DOHH2 (cell line): ENCODE data around the gene ELANE.

ENCODE experiments used
- H3F3A ChIP-seq: fragments of 200-600 bp; sonication (generic), shearing (Covaris generic); 2 replicates; pipeline ENCODE4 v1.6.0; 2016; ENCODE audit warnings: antibody characterized with exemption, mild to moderate bottlenecking; ENCODE audit not compliant: control insufficient read depth, insufficient read depth
- H3K27ac ChIP-seq: fragments of 200-600 bp; sonication (generic); 2 replicates; pipeline ENCODE4 v1.5.1; 2014; ENCODE audit warnings: low read depth, mild to moderate bottlenecking, low read length, moderate library complexity
- H3K27me3 ChIP-seq: fragments of 200-600 bp; sonication (generic); 2 replicates; pipeline ENCODE4 v1.6.1; 2014; ENCODE audit warnings: mild to moderate bottlenecking, low read length, mixed read lengths; ENCODE audit not compliant: control insufficient read depth
- H3K36me3 ChIP-seq: fragments of 200-600 bp; sonication (generic); 2 replicates; pipeline ENCODE4 v1.6.1; 2014; ENCODE audit warnings: mild to moderate bottlenecking, low read length, moderate library complexity, mixed read lengths; ENCODE audit not compliant: control insufficient read depth
- H3K4me1 ChIP-seq: fragments of 200-600 bp; sonication (generic); 2 replicates; pipeline ENCODE4 v1.6.1; 2014; ENCODE audit warnings: mild to moderate bottlenecking, low read length, mixed read lengths; ENCODE audit not compliant: control insufficient read depth
- H3K4me2 ChIP-seq: fragments of 200-600 bp; sonication (generic); 2 replicates; pipeline ENCODE4 v1.6.0; 2014; ENCODE audit warnings: mild to moderate bottlenecking, low read length, moderate library complexity
- H3K4me3 ChIP-seq: fragments of 200-600 bp; sonication (generic); 2 replicates; pipeline ENCODE4 v1.5.1; 2014; ENCODE audit warnings: mild to moderate bottlenecking, low read length, mixed read lengths
- H3K79me2 ChIP-seq: fragments of 200-600 bp; sonication (generic); 2 replicates; pipeline ENCODE4 v1.6.1; 2014; ENCODE audit warnings: mild to moderate bottlenecking, low read length, mixed read lengths; ENCODE audit not compliant: control insufficient read depth
- H3K9me2 ChIP-seq: fragments of 200-600 bp; sonication (generic); replicated peaks from 2 replicates; pipeline ENCODE4 v1.6.1; 2014; ENCODE audit warnings: mild to moderate bottlenecking, low read length, mixed read lengths; ENCODE audit not compliant: control insufficient read depth
- H3K9me3 ChIP-seq: fragments of 200-600 bp; sonication (generic); 2 replicates; pipeline ENCODE4 v1.6.1; 2014; ENCODE audit warnings: antibody characterized with exemption, low read length, mixed read lengths; ENCODE audit not compliant: control insufficient read depth, insufficient read depth
- H4K20me1 ChIP-seq: fragments of 200-600 bp; sonication (generic); 2 replicates; pipeline ENCODE4 v1.6.0; 2014; ENCODE audit warnings: low read depth, mild to moderate bottlenecking, antibody characterized with exemption, low read length, moderate library complexity; ENCODE audit not compliant: control insufficient read depth, insufficient read depth
- EZH2phosphoT487 ChIP-seq: fragments of 200-600 bp; sonication (generic); IDR thresholded peaks from 2 replicates; pipeline ENCODE4 v1.6.1; 2017; ENCODE audit warnings: borderline replicate concordance, mild to moderate bottlenecking, antibody characterized with exemption, low read length, moderate library complexity, mixed read lengths
- TF ChIP-seq, protein P1 (sequence below): fragments of 200-600 bp; sonication (generic); IDR thresholded peaks from one replicate; pipeline ENCODE4 v1.5.1; 2014; ENCODE audit warnings: antibody characterized with exemption, mild to moderate bottlenecking, low read depth, low read length; ENCODE audit not compliant: poor library complexity, severe bottlenecking

Gene ELANE

DNA sequence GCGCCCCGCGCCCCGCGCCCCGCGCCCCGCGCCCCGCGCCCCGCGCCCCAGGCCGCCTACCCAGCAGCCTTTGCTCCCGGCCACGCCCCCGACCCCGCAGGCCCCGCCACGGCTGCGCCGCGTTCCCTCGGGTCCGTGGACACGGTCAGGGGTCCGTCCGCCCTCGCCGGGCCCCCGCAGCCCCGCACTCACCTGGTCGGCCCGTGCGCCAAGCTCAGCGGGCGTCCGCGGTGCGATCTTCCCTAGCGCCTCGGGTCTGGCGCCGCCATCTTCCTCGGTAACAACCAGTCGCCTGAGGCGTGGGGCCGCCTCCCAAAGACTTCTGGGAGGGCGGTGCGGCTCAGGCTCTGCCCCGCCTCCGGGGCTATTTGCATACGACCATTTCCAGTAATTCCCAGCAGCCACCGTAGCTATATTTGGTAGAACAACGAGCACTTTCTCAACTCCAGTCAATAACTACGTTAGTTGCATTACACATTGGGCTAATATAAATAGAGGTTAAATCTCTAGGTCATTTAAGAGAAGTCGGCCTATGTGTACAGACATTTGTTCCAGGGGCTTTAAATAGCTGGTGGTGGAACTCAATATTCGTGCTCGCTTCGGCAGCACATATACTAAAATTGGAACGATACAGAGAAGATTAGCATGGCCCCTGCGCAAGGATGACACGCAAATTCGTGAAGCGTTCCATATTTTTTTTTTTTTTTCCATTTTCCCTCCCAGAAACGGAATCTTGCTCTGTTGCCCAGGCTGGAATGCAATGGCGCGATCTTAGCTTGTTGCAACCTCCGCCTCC, 41.0 kb downstream of the ELANE start, which contains the start of the genes MED16 and RNU6-9:
MED16 (minus strand) TSS at position 294 of the 796 bp plus-strand sequence. CDS start 2,056 bp downstream, outside the sequence.
RNU6-9 (plus strand) TSS at position 591 of the 796 bp plus-strand sequence.
- Histone ChIP-seq H3F3A (no peaks in the 10 kb centered on the region), H3K27ac (peak within 1 kb of the TSS; percentile 58), H3K79me2 (peaks cover 12% of the 10 kb centered on the region), H4K20me1 (no peaks in the 10 kb centered on the region), H3K4me2 (peak within 1 kb of the TSS; percentile 79), H3K36me3 (peaks cover 11% of the 10 kb centered on the region), H3K9me2 (no peaks in the 10 kb centered on the region), H3K4me1 (peaks cover 23% of the 10 kb centered on the region), H3K9me3 (no peaks in the 10 kb centered on the region), H3K27me3 (no peaks in the 10 kb centered on the region), H3K4me3 (peak within 1 kb of the TSS; percentile 90)
- no peak for TF ChIP-seq EZH2phosphoT487
- TF ChIP-seq, protein P1, sequence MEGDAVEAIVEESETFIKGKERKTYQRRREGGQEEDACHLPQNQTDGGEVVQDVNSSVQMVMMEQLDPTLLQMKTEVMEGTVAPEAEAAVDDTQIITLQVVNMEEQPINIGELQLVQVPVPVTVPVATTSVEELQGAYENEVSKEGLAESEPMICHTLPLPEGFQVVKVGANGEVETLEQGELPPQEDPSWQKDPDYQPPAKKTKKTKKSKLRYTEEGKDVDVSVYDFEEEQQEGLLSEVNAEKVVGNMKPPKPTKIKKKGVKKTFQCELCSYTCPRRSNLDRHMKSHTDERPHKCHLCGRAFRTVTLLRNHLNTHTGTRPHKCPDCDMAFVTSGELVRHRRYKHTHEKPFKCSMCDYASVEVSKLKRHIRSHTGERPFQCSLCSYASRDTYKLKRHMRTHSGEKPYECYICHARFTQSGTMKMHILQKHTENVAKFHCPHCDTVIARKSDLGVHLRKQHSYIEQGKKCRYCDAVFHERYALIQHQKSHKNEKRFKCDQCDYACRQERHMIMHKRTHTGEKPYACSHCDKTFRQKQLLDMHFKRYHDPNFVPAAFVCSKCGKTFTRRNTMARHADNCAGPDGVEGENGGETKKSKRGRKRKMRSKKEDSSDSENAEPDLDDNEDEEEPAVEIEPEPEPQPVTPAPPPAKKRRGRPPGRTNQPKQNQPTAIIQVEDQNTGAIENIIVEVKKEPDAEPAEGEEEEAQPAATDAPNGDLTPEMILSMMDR: no peak

DNA sequence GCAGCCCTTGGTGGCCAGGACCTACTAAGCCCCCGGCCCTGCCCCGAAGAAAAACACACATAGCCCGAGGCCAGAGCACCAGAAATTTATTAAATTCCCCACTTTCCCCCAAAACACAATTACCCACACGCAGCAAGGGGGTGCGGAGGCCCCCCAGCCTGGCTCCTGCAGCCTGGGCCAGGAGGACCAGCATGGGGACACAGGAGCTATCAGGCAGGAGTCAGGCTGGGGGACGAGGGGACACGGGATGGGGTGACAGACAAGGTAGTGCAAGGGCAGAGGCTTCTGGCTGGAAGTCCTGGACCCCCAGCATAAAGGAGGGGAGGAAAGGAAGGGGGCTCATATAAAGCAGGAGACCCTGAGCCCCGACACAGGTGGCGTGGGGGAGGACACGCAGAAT, 44.3 kb downstream of the ELANE start:
- Histone ChIP-seq H4K20me1 (peaks cover 8% of the 10 kb centered on the region; the same call in 1 of the 2 replicates), H3K27me3 (no peaks in the 10 kb centered on the region)
- no peak for TF ChIP-seq EZH2phosphoT487
- TF ChIP-seq, protein P1: no peak

DNA sequence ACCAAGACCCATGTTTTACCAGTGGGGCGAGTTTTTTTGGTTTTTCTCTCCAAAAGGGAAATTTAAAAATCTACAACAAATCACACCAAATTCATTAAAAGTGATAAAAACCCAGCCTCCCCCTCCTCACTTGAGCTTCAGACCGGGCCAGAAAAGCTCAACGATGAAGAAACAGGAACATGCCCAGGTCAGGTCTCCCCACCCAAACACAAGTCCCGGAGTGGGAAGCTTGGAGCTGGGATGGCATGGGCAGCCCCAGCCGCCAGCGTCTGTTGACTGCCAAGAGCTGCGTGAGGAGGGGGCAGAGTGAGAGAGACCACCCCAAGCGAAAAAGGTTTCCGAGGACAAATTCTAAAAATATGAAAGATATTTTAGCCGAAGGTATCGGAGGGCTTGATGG, 44.9 kb downstream of the ELANE start:
- peaks cover 36% of the 10 kb centered on the region for H3K4me1 ChIP-seq
- H3K4me2 ChIP-seq: no peak overlapping the region
- no peak overlapping the region for H3K27ac ChIP-seq
- H3K9me2 ChIP-seq: no peaks in the 10 kb centered on the region
- H3K4me3 ChIP-seq: no peak overlapping the region
- TF ChIP-seq EZH2phosphoT487: no peak
- TF ChIP-seq, protein P1: no peak
- peaks cover 8% of the 10 kb centered on the region; the same call in 1 of the 2 replicates for H4K20me1 ChIP-seq
- H3K79me2 ChIP-seq: peaks cover 5% of the 10 kb centered on the region
- peaks cover 2% of the 10 kb centered on the region; the same call in 1 of the 2 replicates for H3F3A ChIP-seq
- no peaks in the 10 kb centered on the region for H3K9me3 ChIP-seq
- H3K36me3 ChIP-seq: peaks cover 9% of the 10 kb centered on the region; the same call in 1 of the 2 replicates
- H3K27me3 ChIP-seq: no peaks in the 10 kb centered on the region

More for the DNA sequence above, 44.3 kb downstream of the ELANE start:
- Histone ChIP-seq H3K27ac (no peak overlapping the region), H3K79me2 (peaks cover 7% of the 10 kb centered on the region), H3K9me3 (no peaks in the 10 kb centered on the region), H3K4me1 (peaks cover 39% of the 10 kb centered on the region), H3K36me3 (peaks cover 9% of the 10 kb centered on the region; the same call in 1 of the 2 replicates), H3K4me2 (no peak overlapping the region), H3K9me2 (no peaks in the 10 kb centered on the region), H3K4me3 (no peak overlapping the region), H3F3A (peaks cover 2% of the 10 kb centered on the region; the same call in 1 of the 2 replicates)
